Measurements from ENCODE around the gene NUDT9. TPM values are rescaled to one million over a fixed set of nuclear protein-coding genes. Genes with fewer than 3 reads are reported as not detected.
"Not testable (repeated sequence)": the region's sequence is repeated elsewhere in the genome, so short reads cannot be mapped to it uniquely, and the experiment has no call there.

NUDT9 gene
- total RNA-seq, 1 donor from 2014 or later, result 23.0 TPM

DNA sequence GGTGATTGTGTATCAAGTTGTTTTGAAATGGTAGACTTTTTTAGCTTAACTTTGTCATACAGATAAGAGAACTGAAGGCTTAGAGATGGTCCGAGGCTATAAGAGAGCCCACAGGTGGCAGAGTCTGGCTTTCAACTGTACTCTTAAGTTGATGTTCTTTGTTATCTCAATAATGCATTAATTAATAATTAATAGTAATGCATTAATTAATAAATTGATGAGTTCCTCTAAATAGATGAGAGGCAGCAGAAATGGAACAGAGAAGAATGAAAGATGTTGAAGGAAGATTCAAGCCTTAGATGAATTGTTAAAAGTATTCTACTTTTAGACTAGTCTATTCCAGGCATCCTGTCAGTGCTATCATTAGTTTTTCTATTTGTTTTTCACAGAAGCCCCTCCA lies 22.4 kb downstream of the NUDT9 start:
- no peak overlapping the region for H3K4me3 ChIP-seq (ENCODE audit: low read depth, low read length)
- TF ChIP-seq CTCF (conservative IDR thresholded peaks at IDR 0.05; ENCODE audit: low read depth, low read length), result no peak
- no peak for DNase-seq (ENCODE audit: low read depth)

DNA sequence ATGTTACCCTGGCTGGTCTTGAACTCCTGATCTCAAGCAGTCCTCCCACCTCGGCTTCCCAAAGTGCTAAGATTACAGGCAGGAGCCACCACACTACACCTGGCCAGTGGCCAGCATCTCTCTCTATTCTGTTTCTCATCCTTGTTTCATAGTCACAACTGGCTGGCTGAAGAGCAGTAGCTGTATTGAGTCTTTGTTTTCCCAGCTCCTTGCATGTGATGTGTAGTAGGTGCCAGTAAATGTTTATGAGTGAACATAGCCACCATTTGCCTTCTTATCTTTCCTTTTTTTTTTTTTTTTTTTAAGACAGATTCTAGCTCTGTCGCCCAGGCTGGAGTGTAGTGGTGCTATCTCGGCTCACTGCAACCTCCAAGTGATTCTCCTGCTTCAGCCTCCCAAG lies 23.6 kb downstream of the NUDT9 start:
- H3K4me3 ChIP-seq (ENCODE audit: low read depth, low read length), result no peak overlapping the region
- no peak for DNase-seq (ENCODE audit: low read depth)
- no peak for TF ChIP-seq CTCF (conservative IDR thresholded peaks at IDR 0.05; ENCODE audit: low read depth, low read length)

DNA sequence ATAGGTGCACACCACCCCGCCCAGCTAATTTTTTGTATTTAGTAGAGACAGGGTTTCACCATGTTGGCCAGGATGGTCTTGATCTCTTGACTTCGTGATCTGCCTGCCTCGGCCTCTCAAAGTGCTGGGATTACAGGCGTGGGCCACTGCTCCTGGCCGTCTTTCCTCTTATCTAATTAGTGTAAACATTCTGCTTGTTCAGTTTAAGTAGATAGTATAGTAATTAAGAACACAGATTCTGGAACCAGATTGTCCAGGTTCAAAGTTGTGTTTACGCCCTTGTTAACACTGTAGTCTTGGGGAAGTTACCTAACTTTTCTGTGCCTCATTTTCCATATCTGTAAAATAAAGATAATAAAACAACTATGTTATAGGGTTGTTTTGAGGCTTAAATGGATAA lies 24.0 kb downstream of the NUDT9 start:
- not testable (repeated sequence) for DNase-seq (ENCODE audit: low read depth); H3K4me3 ChIP-seq (ENCODE audit: low read depth, low read length)

- DNase-seq (ENCODE audit: low read depth), result no peak
- no peak overlapping the region for H3K4me3 ChIP-seq (ENCODE audit: low read depth, low read length)
- peak; percentile 32 for TF ChIP-seq CTCF (conservative IDR thresholded peaks at IDR 0.05; ENCODE audit: low read depth, low read length)
Measured at GRCh38 chr4:87451537-87451936, 29.2 kb downstream of the NUDT9 start.

DNA sequence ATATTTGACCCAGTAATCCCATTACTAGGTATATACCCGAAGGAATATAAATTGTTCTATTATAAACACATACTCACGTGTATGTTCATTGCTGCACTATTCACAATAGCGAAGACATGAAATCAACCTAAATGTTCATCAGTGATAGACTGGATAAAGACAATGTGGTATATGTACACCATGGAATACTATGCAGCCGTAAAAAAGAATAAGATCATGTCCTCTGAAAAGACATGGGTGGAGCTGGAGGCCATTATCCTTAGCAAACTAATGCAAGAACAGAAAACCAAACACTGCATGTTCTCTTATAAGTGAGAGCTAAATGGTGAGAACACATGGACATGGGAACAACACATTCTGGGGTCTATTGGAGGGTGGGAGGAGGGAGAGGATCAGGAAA lies 36.5 kb downstream of the NUDT9 start:
- no peak for TF ChIP-seq CTCF (conservative IDR thresholded peaks at IDR 0.05; ENCODE audit: low read depth, low read length)
- DNase-seq (ENCODE audit: low read depth), result no peak
- H3K4me3 ChIP-seq (ENCODE audit: low read depth, low read length), result no peak overlapping the region

DNA sequence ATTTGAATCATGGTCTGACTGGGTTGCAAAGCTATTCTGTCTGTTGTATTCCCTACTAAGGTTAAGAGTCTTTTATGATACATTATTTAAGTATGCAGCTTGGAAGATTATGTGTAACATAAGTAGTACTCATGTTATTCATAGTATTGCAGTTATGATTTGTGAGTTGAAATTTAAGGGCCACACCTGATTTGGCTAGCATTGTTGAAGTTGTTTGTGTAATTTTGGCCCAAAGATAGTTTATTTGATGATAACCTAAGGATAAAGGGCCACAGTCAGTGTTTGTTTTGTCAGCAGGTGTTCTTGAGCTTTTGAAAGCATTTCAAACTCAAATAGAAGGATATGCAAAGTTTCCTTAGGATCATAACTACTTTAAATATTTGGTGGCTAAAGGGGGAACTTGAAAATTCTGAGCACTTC lies 38.9 kb downstream of the NUDT9 start:
- no peak for DNase-seq (ENCODE audit: low read depth)

GRCh38 chr4:87462102-87462501 lies 39.7 kb downstream of the NUDT9 start:
- H3K4me3 ChIP-seq (ENCODE audit: low read depth, low read length), result no peak overlapping the region
- TF ChIP-seq CTCF (conservative IDR thresholded peaks at IDR 0.05; ENCODE audit: low read depth, low read length), result no peak
- no peak for DNase-seq (ENCODE audit: low read depth)

More for the DNA sequence above, 38.9 kb downstream of the NUDT9 start:
- H3K4me3 ChIP-seq (ENCODE audit: low read depth, low read length), result no peak overlapping the region
- no peak for TF ChIP-seq CTCF (conservative IDR thresholded peaks at IDR 0.05; ENCODE audit: low read depth, low read length)

All from epithelial cell of proximal tubule (primary cell).